CD4-positive, alpha-beta T cell treated with Interleukin-15 for 4 hours (primary cell): ENCODE data around the gene MTM1.
A peak's percentile ranks its signal among the peaks of the same experiment; 100 is the strongest.

Experiments
- DNase-seq: peaks from one replicate; pipeline ENCODE4 v3.0.0-alpha.2; 2020; ENCODE audit warnings: low spot score

Gene MTM1

GRCh38 chrX:150568320-150569154 is at the start of gene MTM1:
Gene MTM1, plus strand, starts transcription at chrX:150568621. Its CDS starts 23,994 bp downstream, at chrX:150592615.
- peak; percentile 91 for DNase-seq

DNA sequence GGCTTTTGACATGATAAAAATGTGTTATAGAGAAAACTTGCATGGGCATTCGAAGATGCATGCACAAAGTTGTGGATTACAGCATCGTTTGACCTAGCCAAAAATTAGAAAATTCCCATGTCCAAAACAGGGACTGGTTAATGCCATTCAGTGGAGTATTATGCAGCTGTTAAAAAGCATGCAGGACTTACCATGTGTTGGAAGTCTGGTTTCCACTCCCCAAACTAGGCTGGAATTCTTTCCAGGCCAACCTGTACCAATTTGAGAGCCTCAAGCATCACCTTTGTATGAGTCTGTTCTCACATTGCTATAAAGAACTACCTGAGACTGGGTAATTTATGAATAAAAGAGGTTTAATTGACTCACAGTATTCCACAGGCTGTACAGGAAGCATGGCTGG is 45.9 kb upstream of the MTM1 start:
- no peak for DNase-seq

DNA sequence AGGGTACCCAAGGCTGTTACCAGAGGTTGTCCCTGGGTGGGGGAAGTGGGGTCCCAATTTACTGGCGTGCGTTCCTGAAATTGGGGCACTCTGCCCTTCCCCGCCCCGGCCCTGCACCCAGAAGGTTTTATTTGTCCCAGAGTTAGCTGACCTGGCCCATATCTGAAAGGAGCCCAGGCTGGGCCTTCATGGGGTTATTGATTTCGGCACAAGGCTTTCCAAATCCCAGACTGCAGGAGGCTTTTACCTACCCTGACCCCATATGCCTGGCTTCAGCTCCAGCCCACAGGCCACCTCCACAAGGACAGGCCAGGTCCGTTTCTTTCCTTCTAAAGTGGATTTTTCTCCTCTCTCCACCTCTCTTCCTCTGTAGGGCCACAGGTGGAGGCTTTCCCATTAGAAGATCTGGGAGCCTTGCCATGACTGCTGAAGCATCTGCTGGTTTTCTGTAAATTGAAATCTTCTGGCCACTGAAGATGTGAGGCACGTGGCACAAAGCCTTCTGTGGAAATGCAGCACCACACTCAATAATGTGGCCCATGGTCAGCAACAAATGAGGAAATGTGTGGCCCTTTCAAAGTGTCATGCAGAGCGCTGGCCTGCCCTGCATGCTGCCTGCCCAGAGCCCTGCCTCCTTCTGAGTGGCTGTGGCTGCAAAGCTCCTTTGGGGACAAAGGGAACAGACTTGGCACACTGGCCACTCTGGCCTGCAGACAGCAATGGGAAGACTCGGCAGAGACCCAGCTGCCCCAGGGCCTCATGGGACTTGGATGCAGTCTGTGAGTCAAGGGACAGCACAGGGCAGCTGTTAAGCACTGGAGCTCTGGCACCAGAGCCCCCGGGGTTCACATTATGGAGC is 43.1 kb upstream of the MTM1 start:
- no peak for DNase-seq

GRCh38 chrX:150526692-150527091 is 41.7 kb upstream of the MTM1 start:
- no peak for DNase-seq

DNA sequence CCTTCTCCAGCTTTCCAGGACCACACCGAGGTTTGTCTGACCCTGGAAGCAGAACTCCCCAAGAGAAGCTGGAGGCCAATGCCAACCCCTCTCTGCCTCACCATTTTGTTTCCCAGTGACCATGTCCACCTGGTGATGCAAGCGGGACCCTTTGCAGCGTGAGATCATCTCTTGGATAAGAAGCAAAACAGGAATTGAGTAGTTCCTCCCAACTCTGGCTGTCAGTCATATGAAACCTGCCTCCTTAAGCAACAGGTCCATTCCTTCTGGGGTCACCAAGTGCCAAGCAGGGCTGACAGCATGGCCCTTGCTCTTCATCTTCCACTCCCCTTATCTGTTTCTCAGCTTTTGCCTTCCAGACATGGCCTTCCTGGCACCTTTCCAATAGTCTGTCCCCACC is 41.3 kb upstream of the MTM1 start:
- no peak for DNase-seq

DNA sequence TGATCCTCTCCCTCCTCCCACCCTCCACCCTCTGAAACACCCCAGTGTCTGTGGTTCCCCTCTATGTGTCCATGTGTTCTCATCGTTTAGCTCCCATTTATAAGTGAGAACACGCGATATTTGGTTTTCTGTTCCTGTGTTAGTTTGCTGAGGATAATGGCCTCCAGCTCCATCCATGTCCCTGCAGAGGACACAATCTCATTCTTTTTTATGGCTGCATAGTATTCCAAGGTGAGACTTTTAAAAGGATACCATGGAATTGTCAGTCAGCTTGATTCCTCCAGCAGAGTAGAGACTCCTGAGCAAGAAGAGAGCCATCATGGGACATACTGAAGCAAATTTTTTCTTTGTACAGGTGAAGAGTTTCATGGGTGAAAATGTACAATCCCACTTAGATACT is 38.8 kb upstream of the MTM1 start:
- DNase-seq: no peak

DNA sequence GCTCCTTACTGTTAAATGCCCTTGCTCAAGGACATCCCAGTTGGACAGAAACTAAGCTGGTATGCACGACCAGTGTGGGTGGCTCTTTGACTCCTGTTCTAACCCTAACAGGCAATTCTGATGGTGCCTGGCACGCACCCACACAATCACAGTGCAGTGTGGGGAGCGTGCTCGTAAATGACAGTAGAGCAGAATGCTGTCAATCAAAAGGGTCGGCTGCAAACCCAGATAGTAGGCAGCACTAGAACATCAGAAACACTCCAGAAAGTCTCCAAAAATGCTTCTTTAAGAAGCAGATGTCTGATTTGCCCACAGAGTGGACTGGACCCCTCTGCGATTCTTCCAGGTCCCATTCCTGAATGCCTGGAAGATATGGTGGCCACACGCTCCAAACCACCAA is 37.6 kb upstream of the MTM1 start:
- DNase-seq: no peak

GRCh38 chrX:150531467-150531866 is 37.0 kb upstream of the MTM1 start:
- DNase-seq: no peak

GRCh38 chrX:150533863-150534262 is 34.6 kb upstream of the MTM1 start:
- DNase-seq: no peak

GRCh38 chrX:150536455-150537116 is 31.8 kb upstream of the MTM1 start:
- no peak for DNase-seq

DNA sequence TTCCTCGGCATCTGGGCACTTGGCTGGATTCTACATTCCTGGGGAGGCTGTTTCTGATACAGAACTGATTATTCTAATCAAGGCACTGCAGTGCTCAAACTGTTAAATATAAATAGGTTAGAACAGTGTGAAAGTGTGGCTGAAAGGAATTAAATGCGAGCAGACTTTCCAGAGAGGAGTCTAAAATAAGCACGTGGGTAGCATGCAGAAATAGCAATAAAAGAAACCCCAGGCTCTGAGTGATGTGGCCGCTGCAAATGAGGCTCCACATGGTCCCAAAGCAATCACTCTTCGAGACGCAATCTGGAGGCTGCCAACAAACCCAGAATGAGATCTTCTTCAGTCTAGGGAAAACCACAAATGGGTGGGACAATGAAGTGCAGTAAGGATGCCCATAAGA is 30.6 kb upstream of the MTM1 start:
- DNase-seq: no peak

DNA sequence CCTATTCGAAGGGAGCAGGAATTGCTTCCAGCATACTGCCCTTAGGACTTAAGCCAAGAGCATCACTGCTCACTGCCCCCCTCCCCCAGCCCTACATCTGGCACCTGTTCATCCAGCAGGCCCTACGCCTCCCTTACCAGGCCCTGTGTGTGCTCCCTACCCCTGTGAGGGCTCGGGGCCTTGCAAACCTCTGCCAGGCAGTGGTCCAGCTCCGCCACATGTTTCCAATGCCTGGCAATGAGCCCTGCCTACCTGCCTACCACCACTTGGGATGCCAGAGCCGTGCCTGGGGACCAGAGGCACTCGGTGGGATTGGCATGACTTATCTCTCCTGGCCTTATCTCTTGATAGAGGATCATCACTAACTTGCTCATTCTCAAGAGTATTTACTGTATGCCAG is 27.5 kb upstream of the MTM1 start:
- no peak for DNase-seq

DNA sequence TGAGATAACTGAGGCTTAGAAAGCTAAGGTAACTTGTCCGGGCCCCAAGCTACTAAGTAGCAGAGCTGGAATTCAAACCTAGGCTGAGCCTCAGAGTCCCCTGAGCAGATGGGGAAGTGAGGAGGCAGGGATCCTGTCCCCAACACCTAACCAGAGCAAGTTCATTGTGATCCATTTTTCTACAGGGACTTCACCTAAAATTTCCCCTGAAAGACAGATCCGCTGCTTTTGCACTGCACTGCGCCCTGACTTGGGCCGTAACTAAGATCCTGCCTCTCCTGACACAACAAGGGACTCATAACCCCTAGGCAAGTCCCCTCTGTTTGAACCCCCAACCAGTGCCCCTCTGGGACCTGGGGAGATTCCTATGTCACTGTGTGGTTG is 25.6 kb upstream of the MTM1 start:
- no peak for DNase-seq

- DNase-seq: no peak
Measured at GRCh38 chrX:150543230-150544155, 24.9 kb upstream of the MTM1 start.

GRCh38 chrX:150544222-150544787 is 24.1 kb upstream of the MTM1 start:
- DNase-seq: no peak

GRCh38 chrX:150544835-150545770 is 23.3 kb upstream of the MTM1 start:
- no peak for DNase-seq

DNA sequence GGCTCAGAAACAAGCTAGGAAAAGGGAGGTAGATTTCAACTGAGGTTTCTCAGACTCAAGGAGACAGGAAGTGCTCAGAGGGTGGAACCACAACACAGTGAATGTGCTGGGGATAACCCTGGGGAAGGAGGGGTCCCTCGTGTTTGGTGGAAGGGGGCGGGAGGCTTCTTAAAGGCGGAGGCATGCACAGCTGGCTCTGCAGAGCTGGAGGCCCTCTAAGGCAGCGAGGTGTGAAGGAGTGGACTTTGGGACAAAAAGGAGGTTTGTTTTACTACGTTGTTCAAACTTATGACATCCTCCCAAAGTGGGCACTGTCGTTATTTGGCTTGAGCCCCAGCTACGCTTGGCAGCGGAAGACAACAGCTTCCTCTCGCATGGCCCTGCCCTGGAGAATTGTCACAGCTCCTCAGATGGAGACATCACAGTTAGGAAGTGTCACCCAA is 21.7 kb upstream of the MTM1 start:
- DNase-seq: peak; percentile 29

DNA sequence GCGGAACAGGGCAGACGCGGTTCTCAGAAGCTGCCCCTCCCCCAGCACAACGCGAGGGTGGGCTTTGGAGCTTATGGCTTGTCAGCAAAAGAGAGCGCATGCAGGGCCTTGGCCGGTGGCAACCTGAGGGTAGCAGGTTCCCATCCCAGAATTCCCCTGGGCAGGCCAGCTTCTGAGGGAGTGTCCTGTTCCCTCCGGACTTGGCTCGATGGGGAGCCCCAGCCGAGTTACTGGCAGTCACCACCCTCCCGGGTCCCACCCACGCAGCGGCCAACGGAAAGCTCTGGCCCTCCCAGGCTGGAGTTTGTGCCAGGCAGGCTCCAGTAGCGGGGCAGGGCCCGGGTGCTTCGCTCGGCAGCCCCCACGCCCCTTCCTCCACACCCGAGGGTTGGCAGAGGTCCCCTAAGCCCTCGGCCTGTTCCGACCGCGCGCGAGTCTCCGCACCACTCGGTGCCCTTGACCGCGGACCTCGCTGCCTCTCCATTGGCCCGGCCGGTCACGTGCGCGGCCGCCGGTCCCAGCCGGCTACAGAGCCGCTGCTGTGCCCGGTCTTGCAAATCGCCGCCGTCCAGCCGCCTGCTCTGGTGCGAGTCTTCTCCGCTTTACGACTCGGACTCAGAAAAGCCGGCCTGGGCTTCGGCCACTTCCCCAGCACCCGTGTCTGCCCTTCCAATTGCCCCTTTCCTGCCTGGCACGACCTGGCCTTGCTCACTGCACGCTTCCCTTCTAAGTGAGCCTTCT is 20.9 kb upstream of the MTM1 start:
- no peak for DNase-seq

- no peak for DNase-seq
Measured at GRCh38 chrX:150548251-150548650, 20.2 kb upstream of the MTM1 start.
